ENCODE results near the gene MYOZ3. TPM values are rescaled to one million over a fixed set of nuclear protein-coding genes. Genes with fewer than 3 reads are reported as not detected.

MYOZ3 gene
- total RNA-seq, 1 experiment from 2014 or later: not detected

DNA sequence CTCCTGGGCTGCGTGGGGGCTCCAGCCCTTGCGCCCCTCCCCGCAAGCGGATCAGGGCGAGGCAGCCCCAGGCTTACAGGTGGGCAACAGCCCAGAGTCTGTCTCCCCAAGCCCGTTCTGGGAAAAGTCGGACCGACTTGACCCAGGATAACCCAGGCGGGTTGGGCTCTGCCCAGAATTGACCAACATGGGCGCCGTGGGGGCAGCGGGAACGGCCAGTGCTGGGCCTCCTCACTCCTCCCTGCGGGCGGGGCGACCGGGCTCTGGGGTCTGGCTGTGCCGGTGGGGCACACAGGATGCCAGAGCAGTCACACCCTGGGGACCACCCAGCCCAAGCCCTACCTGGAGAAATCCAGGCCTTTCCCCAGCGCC lies 35.9 kb upstream of the MYOZ3 start:
- Histone ChIP-seq H3K4me1 (ENCODE audit: insufficient read depth, low read length) (peaks cover 15% of the 10 kb centered on the region), H3K4me3 (ENCODE audit: low read length) (peak overlapping the region; percentile 75), H3K9ac (ENCODE audit: low read length) (peak overlapping the region; percentile 38; the same call in 1 of the 2 replicates), H3K9me3 (ENCODE audit: low read length) (no peaks in the 10 kb centered on the region), H3K79me2 (ENCODE audit: low read length) (no peaks in the 10 kb centered on the region), H3K36me3 (ENCODE audit: low read depth, low read length) (no peaks in the 10 kb centered on the region), H3K27ac (ENCODE audit: low read length) (no peak overlapping the region), H3K27me3 (ENCODE audit: low read length) (no peaks in the 10 kb centered on the region), H3K4me2 (ENCODE audit: low read length) (peak overlapping the region; percentile 96), H3K9me2 (replicated peaks; ENCODE audit: low read length) (no peaks in the 10 kb centered on the region), H3F3A (ENCODE audit: low read length, unreplicated experiment) (no peaks in the 10 kb centered on the region), H2AFZ (ENCODE audit: low read length) (peak overlapping the region; percentile 77), H4K20me1 (ENCODE audit: low read length) (no peaks in the 10 kb centered on the region)
- TF ChIP-seq EZH2 (IDR thresholded peaks at IDR 0.05; ENCODE audit: low read length, unreplicated experiment) (no peak), EZH2phosphoT487 (IDR thresholded peaks at IDR 0.05; ENCODE audit: borderline replicate concordance, low read length) (no peak)
- TF ChIP-seq, protein P1, sequence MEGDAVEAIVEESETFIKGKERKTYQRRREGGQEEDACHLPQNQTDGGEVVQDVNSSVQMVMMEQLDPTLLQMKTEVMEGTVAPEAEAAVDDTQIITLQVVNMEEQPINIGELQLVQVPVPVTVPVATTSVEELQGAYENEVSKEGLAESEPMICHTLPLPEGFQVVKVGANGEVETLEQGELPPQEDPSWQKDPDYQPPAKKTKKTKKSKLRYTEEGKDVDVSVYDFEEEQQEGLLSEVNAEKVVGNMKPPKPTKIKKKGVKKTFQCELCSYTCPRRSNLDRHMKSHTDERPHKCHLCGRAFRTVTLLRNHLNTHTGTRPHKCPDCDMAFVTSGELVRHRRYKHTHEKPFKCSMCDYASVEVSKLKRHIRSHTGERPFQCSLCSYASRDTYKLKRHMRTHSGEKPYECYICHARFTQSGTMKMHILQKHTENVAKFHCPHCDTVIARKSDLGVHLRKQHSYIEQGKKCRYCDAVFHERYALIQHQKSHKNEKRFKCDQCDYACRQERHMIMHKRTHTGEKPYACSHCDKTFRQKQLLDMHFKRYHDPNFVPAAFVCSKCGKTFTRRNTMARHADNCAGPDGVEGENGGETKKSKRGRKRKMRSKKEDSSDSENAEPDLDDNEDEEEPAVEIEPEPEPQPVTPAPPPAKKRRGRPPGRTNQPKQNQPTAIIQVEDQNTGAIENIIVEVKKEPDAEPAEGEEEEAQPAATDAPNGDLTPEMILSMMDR (conservative IDR thresholded peaks at IDR 0.05; ENCODE audit: low read depth, low read length): no peak
- no TSS peak for BruUV-seq (replicated peaks)
- intact Hi-C loops (cut with micrococcal nuclease): no loop called here
- CTCF ChIA-PET: no interaction called here
- POLR2A ChIA-PET (ENCODE audit: unreplicated experiment): no interaction called here
- no peak for ATAC-seq
- DNase-seq: no peak

DNA sequence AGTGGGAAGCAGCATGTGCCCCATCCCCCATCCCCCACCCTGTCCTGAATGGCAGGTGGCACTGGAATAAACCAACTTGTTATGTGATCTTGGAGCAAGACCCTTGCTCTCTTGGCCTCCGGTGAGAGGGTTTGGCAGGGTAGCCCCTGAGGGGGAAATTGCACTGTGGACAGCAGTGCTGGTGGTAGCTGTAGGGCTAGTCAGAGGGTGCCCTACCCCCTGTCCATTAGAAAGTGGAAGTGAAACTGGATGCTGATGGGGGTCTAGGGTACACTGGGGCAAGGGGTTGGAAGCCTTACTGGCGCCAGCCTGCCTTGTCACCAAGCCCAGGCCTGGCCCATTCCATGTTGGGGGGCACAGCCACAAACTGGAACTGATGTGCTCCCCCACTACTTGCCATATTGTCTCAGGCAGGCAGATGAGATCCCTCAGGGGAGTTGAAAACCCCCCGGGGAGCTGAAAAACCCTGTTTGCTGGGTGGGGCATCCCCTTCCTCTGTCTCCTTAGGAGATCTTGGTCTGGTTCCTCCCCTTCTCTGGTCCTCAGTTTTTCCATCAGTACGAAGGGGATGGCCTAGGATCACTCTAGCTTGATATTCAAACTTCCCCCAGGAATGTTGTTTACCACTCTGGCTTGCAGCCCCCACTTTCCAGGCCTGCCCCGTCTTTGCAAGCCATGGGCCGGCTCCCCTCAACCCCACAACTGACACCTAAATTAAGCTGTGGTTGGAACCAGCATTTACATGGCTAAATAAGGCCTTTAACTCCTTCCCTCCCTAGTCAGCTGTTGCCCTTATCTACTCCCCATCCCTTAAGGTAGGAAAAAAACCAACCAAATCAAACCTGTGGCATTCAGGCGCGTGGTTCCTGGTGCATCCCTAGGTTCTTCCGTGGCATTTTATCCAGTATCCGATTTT lies 35.0 kb upstream of the MYOZ3 start:
- CTCF ChIA-PET: no interaction called here
- H3K27me3 ChIP-seq (ENCODE audit: low read length): no peaks in the 10 kb centered on the region
- H3K4me2 ChIP-seq (ENCODE audit: low read length): no peak overlapping the region
- no peak overlapping the region for H3K4me3 ChIP-seq (ENCODE audit: low read length)
- H3K79me2 ChIP-seq (ENCODE audit: low read length): no peaks in the 10 kb centered on the region
- H3F3A ChIP-seq (ENCODE audit: low read length, unreplicated experiment): no peaks in the 10 kb centered on the region
- no peaks in the 10 kb centered on the region for H4K20me1 ChIP-seq (ENCODE audit: low read length)
- no peak overlapping the region for H3K27ac ChIP-seq (ENCODE audit: low read length)
- intact Hi-C loops (cut with micrococcal nuclease): no loop called here
- no peak overlapping the region for H3K9ac ChIP-seq (ENCODE audit: low read length)
- no peaks in the 10 kb centered on the region for H3K9me2 ChIP-seq (replicated peaks; ENCODE audit: low read length)
- H3K9me3 ChIP-seq (ENCODE audit: low read length): no peaks in the 10 kb centered on the region
- no peak for ATAC-seq
- TF ChIP-seq EZH2 (IDR thresholded peaks at IDR 0.05; ENCODE audit: low read length, unreplicated experiment): no peak
- TF ChIP-seq, protein P1 (conservative IDR thresholded peaks at IDR 0.05; ENCODE audit: low read depth, low read length): no peak
- no peak for TF ChIP-seq EZH2phosphoT487 (IDR thresholded peaks at IDR 0.05; ENCODE audit: borderline replicate concordance, low read length)
- peaks cover 15% of the 10 kb centered on the region for H3K4me1 ChIP-seq (ENCODE audit: insufficient read depth, low read length)
- no peak overlapping the region for H2AFZ ChIP-seq (ENCODE audit: low read length)
- no peak for DNase-seq
- POLR2A ChIA-PET (ENCODE audit: unreplicated experiment): no interaction called here
- no peaks in the 10 kb centered on the region for H3K36me3 ChIP-seq (ENCODE audit: low read depth, low read length)
- BruUV-seq (replicated peaks): no TSS peak

DNA sequence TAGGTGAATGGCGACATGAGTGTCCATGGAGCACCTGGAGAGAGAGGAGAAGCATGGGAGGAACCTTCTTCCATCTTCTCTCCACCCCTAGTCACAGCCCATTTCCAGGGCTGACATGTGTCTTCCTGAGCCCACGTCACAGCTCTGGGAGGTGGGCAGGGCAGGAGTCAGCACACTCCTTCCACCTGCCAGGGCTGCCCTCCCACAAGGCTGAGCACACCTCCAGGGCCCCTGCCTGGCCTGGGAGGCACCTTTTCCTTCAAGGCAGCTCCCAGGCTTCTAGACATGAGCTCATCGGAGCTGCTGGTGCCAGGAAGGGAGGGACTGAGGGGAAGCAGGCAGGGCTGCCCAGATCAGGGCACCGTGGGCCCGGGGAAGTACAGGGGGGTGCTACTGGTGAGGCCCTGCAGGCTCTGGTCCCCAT lies 34.2 kb upstream of the MYOZ3 start:
- DNase-seq (no peak), ATAC-seq (no peak)
- POLR2A ChIA-PET (ENCODE audit: unreplicated experiment): no interaction called here

More for the DNA sequence above, 34.2 kb upstream of the MYOZ3 start:
- H3K79me2 ChIP-seq (ENCODE audit: low read length): no peaks in the 10 kb centered on the region
- no peak overlapping the region for H3K4me3 ChIP-seq (ENCODE audit: low read length)
- intact Hi-C loops (cut with micrococcal nuclease): no loop called here
- no peaks in the 10 kb centered on the region for H3K36me3 ChIP-seq (ENCODE audit: low read depth, low read length)
- no peaks in the 10 kb centered on the region for H3F3A ChIP-seq (ENCODE audit: low read length, unreplicated experiment)
- no peaks in the 10 kb centered on the region for H3K27me3 ChIP-seq (ENCODE audit: low read length)
- TF ChIP-seq EZH2 (IDR thresholded peaks at IDR 0.05; ENCODE audit: low read length, unreplicated experiment): no peak
- TF ChIP-seq, protein P1 (conservative IDR thresholded peaks at IDR 0.05; ENCODE audit: low read depth, low read length): no peak
- TF ChIP-seq EZH2phosphoT487 (IDR thresholded peaks at IDR 0.05; ENCODE audit: borderline replicate concordance, low read length): no peak
- no peak overlapping the region for H3K27ac ChIP-seq (ENCODE audit: low read length)
- CTCF ChIA-PET: no interaction called here
- no peak overlapping the region for H3K4me2 ChIP-seq (ENCODE audit: low read length)
- no TSS peak for BruUV-seq (replicated peaks)
- H4K20me1 ChIP-seq (ENCODE audit: low read length): no peaks in the 10 kb centered on the region
- no peaks in the 10 kb centered on the region for H3K9me2 ChIP-seq (replicated peaks; ENCODE audit: low read length)
- peaks cover 15% of the 10 kb centered on the region for H3K4me1 ChIP-seq (ENCODE audit: insufficient read depth, low read length)
- no peak overlapping the region for H3K9ac ChIP-seq (ENCODE audit: low read length)
- H3K9me3 ChIP-seq (ENCODE audit: low read length): no peaks in the 10 kb centered on the region
- no peak overlapping the region for H2AFZ ChIP-seq (ENCODE audit: low read length)

Data from PC-3 (cell line).